ENCODE results near the gene HEG1.
A peak's percentile ranks its signal among the peaks of the same experiment; 100 is the strongest.

The HEG1 gene

DNA sequence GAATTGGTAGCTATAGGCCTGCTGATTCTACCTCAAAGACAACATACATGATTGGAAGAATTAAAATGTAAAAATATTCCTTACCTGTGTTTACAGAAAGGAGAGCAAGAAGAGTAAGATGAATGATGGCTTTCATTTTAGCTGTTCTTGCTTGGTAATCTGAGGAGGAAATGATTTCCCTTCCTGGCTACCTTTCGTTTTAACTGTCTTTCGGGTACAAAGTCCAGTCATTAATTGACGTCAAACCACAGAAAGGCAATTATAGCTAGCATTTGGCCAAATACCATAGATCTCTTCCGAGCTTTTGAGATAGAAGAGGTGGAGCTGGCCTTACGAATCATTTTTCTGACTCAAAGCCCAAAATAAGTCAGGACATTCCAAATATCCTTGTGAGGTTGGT, 121.2 kb downstream of the HEG1 start, which contains the start of gene MUC13 (continued):
- TF ChIP-seq, protein P1, sequence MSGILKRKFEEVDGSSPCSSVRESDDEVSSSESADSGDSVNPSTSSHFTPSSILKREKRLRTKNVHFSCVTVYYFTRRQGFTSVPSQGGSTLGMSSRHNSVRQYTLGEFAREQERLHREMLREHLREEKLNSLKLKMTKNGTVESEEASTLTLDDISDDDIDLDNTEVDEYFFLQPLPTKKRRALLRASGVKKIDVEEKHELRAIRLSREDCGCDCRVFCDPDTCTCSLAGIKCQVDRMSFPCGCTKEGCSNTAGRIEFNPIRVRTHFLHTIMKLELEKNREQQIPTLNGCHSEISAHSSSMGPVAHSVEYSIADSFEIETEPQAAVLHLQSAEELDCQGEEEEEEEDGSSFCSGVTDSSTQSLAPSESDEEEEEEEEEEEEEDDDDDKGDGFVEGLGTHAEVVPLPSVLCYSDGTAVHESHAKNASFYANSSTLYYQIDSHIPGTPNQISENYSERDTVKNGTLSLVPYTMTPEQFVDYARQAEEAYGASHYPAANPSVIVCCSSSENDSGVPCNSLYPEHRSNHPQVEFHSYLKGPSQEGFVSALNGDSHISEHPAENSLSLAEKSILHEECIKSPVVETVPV (CRISPR knock-in tag; IDR thresholded peaks at IDR 0.05) = no peak

DNA sequence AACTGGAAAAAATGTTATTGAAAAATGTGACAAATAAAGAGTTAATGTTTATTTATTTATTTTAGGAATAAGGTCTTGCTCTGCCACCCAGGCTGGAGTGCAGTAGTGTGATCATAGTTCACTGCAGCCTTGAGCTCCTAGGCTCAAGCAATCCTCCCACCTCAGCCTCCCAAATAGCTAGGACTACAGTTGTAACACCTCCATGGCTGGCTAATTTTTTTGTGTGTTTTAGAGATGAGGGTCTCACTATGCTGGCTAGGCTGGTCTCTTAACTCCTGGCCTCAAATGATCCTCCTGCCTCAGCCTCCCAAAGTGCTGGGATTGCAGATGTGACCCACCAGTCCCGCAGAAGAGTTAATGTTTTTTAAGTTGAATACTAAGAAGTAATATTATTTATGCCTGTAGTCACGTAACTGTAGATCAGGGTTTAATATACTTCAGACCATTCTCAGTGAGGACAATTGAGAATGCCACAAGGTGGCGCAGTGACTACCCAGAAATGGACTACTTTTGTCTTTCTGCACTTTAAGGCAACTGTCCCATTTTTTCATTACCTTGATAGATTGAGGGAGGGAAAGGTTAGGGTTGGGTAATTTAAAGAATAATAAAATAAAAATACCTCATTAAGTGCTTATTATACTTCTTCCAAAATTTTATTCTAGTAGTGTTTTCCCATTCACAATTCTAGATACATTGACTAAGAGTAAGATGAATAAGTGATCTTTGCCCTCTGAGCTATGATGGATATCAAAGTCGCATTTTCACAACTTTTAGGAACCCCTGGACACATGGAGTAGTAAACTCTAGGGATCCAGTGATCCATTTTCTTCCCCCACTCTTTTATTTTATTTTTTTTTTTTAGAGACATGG, 127.2 kb downstream of the HEG1 start:
- TF ChIP-seq OSR1 (CRISPR knock-in tag; IDR thresholded peaks at IDR 0.05) (no peak), GLIS3 (CRISPR knock-in tag; IDR thresholded peaks at IDR 0.05) (no peak), ZC3H10 (CRISPR knock-in tag; IDR thresholded peaks at IDR 0.05) (no peak), RARB (CRISPR knock-in tag; IDR thresholded peaks at IDR 0.05) (no peak), ISL1 (CRISPR knock-in tag; IDR thresholded peaks at IDR 0.05) (no peak)
- peak; percentile 95 for ATAC-seq

DNA sequence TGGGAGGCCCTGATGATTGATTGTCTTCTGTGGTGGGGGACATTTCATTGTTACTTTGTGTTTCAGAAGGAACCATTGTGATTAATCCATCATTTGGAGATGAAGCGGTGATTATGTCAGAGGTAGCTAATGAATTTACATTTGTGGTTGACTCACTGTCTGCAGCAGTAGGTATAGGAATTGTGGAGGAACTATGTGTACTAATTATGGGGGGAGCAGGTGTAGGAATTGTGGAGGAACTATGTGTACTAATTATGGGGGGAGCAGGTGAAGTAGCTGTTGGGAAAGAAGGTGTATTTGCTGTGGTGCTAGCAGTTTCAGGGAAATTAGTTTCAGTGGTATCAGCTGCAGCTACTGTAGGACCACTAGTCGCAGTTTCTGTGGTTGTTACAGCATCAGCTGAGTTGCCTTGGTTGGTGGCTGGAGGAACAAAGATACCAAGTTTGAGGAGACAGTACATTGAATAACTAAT, 128.2 kb downstream of the HEG1 start:
- TF ChIP-seq ISL1 (CRISPR knock-in tag; IDR thresholded peaks at IDR 0.05) = no peak
- no peak for TF ChIP-seq ZFP30 (CRISPR knock-in tag; IDR thresholded peaks at IDR 0.05)
- TF ChIP-seq, protein P2, sequence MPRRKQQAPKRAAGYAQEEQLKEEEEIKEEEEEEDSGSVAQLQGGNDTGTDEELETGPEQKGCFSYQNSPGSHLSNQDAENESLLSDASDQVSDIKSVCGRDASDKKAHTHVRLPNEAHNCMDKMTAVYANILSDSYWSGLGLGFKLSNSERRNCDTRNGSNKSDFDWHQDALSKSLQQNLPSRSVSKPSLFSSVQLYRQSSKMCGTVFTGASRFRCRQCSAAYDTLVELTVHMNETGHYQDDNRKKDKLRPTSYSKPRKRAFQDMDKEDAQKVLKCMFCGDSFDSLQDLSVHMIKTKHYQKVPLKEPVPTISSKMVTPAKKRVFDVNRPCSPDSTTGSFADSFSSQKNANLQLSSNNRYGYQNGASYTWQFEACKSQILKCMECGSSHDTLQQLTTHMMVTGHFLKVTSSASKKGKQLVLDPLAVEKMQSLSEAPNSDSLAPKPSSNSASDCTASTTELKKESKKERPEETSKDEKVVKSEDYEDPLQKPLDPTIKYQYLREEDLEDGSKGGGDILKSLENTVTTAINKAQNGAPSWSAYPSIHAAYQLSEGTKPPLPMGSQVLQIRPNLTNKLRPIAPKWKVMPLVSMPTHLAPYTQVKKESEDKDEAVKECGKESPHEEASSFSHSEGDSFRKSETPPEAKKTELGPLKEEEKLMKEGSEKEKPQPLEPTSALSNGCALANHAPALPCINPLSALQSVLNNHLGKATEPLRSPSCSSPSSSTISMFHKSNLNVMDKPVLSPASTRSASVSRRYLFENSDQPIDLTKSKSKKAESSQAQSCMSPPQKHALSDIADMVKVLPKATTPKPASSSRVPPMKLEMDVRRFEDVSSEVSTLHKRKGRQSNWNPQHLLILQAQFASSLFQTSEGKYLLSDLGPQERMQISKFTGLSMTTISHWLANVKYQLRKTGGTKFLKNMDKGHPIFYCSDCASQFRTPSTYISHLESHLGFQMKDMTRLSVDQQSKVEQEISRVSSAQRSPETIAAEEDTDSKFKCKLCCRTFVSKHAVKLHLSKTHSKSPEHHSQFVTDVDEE (CRISPR knock-in tag; IDR thresholded peaks at IDR 0.05) = no peak
- no peak for TF ChIP-seq PPARA (CRISPR knock-in tag; IDR thresholded peaks at IDR 0.05; ENCODE audit: borderline replicate concordance)
- TF ChIP-seq TCF4 (CRISPR knock-in tag; IDR thresholded peaks at IDR 0.05; ENCODE audit: borderline replicate concordance) = no peak
- no peak for TF ChIP-seq ZNF70 (CRISPR knock-in tag; IDR thresholded peaks at IDR 0.05)
- no peak for TF ChIP-seq TOX (CRISPR knock-in tag; IDR thresholded peaks at IDR 0.05; ENCODE audit: borderline replicate concordance)
- no peak for ATAC-seq

DNA sequence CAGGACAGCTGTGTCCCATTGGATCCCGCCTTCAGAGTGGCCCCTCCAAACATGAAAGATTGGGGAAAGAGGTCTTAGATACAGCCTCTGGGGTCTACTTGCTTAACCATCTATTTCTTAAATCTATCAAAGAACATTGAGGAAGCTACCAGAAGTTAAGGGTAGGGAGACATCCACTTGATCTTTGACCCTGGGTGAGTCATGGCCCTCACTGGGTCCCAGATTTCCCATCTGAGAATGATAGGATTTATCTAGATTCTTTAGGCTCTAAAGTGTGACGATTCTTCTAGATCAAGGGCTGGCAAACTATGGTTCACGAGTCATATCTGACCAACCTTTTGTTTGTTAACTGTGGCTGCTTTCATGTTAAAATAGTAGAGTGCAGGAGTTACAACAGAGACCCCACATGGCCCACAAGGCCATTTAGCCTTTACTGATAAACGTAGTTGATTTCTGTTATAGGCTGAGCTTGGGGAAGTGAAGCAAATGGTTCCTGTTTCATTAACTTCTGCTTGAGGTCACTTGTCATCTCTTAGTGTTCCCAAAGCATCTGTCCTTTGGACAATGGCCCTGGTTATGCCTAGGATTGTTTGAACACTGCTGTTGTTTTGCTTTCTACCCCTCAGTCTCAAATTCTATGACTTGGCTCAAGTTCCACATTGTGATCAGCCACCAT, 129.2 kb downstream of the HEG1 start:
- no peak for ATAC-seq
- TF ChIP-seq ESRRG (CRISPR knock-in tag; IDR thresholded peaks at IDR 0.05) (no peak), ZNF70 (CRISPR knock-in tag; IDR thresholded peaks at IDR 0.05) (no peak), OSR1 (CRISPR knock-in tag; IDR thresholded peaks at IDR 0.05) (no peak), ZNF8 (CRISPR knock-in tag; IDR thresholded peaks at IDR 0.05) (no peak), RARB (CRISPR knock-in tag; IDR thresholded peaks at IDR 0.05) (no peak)
- TF ChIP-seq, protein P3, sequence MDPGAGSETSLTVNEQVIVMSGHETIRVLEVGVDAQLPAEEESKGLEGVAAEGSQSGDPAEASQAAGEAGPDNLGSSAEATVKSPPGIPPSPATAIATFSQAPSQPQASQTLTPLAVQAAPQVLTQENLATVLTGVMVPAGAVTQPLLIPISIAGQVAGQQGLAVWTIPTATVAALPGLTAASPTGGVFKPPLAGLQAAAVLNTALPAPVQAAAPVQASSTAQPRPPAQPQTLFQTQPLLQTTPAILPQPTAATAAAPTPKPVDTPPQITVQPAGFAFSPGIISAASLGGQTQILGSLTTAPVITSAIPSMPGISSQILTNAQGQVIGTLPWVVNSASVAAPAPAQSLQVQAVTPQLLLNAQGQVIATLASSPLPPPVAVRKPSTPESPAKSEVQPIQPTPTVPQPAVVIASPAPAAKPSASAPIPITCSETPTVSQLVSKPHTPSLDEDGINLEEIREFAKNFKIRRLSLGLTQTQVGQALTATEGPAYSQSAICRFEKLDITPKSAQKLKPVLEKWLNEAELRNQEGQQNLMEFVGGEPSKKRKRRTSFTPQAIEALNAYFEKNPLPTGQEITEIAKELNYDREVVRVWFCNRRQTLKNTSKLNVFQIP (CRISPR knock-in tag; IDR thresholded peaks at IDR 0.05; ENCODE audit: borderline replicate concordance, low read depth) = no peak
- TF ChIP-seq, protein P2 (CRISPR knock-in tag; IDR thresholded peaks at IDR 0.05) = no peak

DNA sequence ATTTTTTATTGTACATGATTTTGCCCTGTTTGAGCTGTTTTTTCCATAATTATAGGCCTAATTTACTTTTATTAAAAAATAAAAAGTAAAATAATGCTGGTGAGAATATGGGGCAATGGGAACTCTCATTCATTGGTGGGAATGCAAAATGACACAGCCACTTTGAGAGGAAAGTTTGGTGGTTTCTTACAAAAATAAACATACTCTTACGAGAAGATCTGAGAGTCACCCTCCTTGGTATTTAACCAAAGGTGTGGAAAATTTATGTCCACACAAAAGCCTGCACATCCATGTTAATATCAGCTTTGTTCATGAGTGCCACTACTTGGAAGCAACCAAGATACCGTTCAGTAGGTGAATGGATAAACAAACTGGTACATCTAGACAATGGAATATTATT, 131.1 kb downstream of the HEG1 start:
- TF ChIP-seq, protein P4, sequence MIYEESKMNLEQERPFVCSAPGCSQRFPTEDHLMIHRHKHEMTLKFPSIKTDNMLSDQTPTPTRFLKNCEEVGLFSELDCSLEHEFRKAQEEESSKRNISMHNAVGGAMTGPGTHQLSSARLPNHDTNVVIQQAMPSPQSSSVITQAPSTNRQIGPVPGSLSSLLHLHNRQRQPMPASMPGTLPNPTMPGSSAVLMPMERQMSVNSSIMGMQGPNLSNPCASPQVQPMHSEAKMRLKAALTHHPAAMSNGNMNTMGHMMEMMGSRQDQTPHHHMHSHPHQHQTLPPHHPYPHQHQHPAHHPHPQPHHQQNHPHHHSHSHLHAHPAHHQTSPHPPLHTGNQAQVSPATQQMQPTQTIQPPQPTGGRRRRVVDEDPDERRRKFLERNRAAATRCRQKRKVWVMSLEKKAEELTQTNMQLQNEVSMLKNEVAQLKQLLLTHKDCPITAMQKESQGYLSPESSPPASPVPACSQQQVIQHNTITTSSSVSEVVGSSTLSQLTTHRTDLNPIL (CRISPR knock-in tag; IDR thresholded peaks at IDR 0.05; ENCODE audit: low read depth) = no peak
- no peak for TF ChIP-seq SNAI2 (CRISPR knock-in tag; IDR thresholded peaks at IDR 0.05)
- TF ChIP-seq PPARA (CRISPR knock-in tag; IDR thresholded peaks at IDR 0.05; ENCODE audit: borderline replicate concordance) = no peak
- no peak for TF ChIP-seq ARNTL (CRISPR knock-in tag; IDR thresholded peaks at IDR 0.05; ENCODE audit: borderline replicate concordance, low read depth)
- TF ChIP-seq BACH2 (CRISPR knock-in tag; IDR thresholded peaks at IDR 0.05; ENCODE audit: borderline replicate concordance) = no peak

More for the DNA sequence above, 131.1 kb downstream of the HEG1 start:
- ATAC-seq = no peak

All from SK-N-SH treated with all-trans-retinoic acid at 6 μM for 48 hours (cell line).